CD4-positive, alpha-beta memory T cell (primary cell): ENCODE measurements around the gene SLC10A2. TPM values are rescaled to one million over a fixed set of nuclear protein-coding genes. Genes with fewer than 3 reads are reported as not detected.
"Not testable (repeated sequence)": the region's sequence is repeated elsewhere in the genome, so short reads cannot be mapped to it uniquely, and the experiment has no call there.

Source experiments
- CTCF ChIA-PET: fragments of 350-600 bp; sonication (Branson Sonifier 250); formaldehyde crosslinking; loops from one replicate; lab custom pipeline; 2021; ENCODE audit warnings: inconsistent platforms; ENCODE audit not compliant: partially characterized antibody; lab: Charles Lee
- POLR2A ChIA-PET: fragments of 350-600 bp; sonication (Branson Sonifier 250); formaldehyde crosslinking; loops from one replicate; lab custom pipeline; 2021; ENCODE audit not compliant: partially characterized antibody; lab: Charles Lee
- DNase-seq, 5 donors: peaks; one replicate each; pipeline versions ENCODE4 v3.0.0 to v3.0.0-alpha.2; 2020 to 2022; ENCODE audit warnings: mixed read lengths in 1 of 5
- H3K27ac ChIP-seq: one replicate; pipeline ENCODE4 v1.7.0; 2013; ENCODE audit warnings: low read depth, low read length
- H3K27me3 ChIP-seq: 2 replicates; pipeline ENCODE4 v1.7.0; 2013; ENCODE audit warnings: mild to moderate bottlenecking, low read length, moderate library complexity; ENCODE audit not compliant: insufficient read depth
- H3K36me3 ChIP-seq: 2 replicates; pipeline ENCODE4 v1.7.0; 2013; ENCODE audit warnings: mild to moderate bottlenecking, low read length, moderate library complexity; ENCODE audit not compliant: insufficient read depth
- H3K4me1 ChIP-seq: 2 replicates; pipeline ENCODE4 v1.7.0; 2013; ENCODE audit warnings: mild to moderate bottlenecking, low read length, moderate library complexity; ENCODE audit not compliant: insufficient read depth
- H3K4me3 ChIP-seq, 2 donors: one replicate each; pipeline ENCODE4 v1.7.0; 2013; ENCODE audit warnings: low read length in 2 of 2, mild to moderate bottlenecking in 1 of 2
- H3K9me3 ChIP-seq, 2 donors: one replicate each; pipeline ENCODE4 v1.7.0; 2013; ENCODE audit warnings: low read length in 2 of 2, control low read depth in 1 of 2; ENCODE audit not compliant: control insufficient read depth in 1 of 2
- H3K27ac Mint-ChIP-seq, 7 donors: one replicate each; pipeline ENCODE4 v1.8.0; 2020 to 2021; ENCODE audit warnings: mixed read lengths in 7 of 7, mild to moderate bottlenecking in 6 of 7, inconsistent platforms in 3 of 7, moderate library complexity in 3 of 7
- H3K27me3 Mint-ChIP-seq, 2 donors: one replicate each; pipeline ENCODE4 v1.8.0; 2020 to 2021; ENCODE audit warnings: mixed read lengths in 2 of 2
- H3K36me3 Mint-ChIP-seq, 2 donors: one replicate each; pipeline ENCODE4 v1.8.0; 2020 to 2021; ENCODE audit warnings: mixed read lengths in 2 of 2, inconsistent platforms in 1 of 2, mild to moderate bottlenecking in 1 of 2
- H3K4me1 Mint-ChIP-seq, 4 donors: one replicate each; pipeline ENCODE4 v1.8.0; 2020 to 2021; ENCODE audit warnings: mixed read lengths in 4 of 4, mild to moderate bottlenecking in 1 of 4
- H3K4me3 Mint-ChIP-seq, 8 donors: one replicate each; pipeline ENCODE4 v1.8.0; 2020 to 2021; ENCODE audit warnings: mixed read lengths in 8 of 8, mild to moderate bottlenecking in 7 of 8, moderate library complexity in 6 of 8, inconsistent platforms in 3 of 8
- H3K9me3 Mint-ChIP-seq, 8 donors: one replicate each; pipeline ENCODE4 v1.8.0; 2020 to 2021; ENCODE audit warnings: mixed read lengths in 8 of 8, mild to moderate bottlenecking in 5 of 8, inconsistent platforms in 3 of 8, moderate library complexity in 1 of 8
- intact Hi-C: fragments of 100-400 bp; cut with micrococcal nuclease; formaldehyde crosslinking; loops from one replicate; pipeline ENCODE4 v1.15.1; 2023
- polyA plus RNA-seq, 2 donors: library from polyadenylated mRNA; unstranded; fragments of 300-500 nt; fragmentation: Illumina TruSeq; gene quantifications; one replicate each; pipeline ENCODE4 v1.2.3, GENCODE V29; 2021
- total RNA-seq, 2 experiments: library from RNA; stranded (reverse); gene quantifications; one replicate each; pipeline ENCODE4 v1.2.3, GENCODE V29; 2021

The SLC10A2 gene
- not detected for total RNA-seq
- not detected for polyA plus RNA-seq

GRCh38 chr13:103066079-103066780, at the start of gene SLC10A2:
TSS of gene SLC10A2 (minus strand) at chr13:103066417. CDS start at chr13:103066249, 168 bp downstream.
- ChIA-PET CTCF (no interaction called here), POLR2A (no interaction called here)
- Mint-ChIP-seq H3K4me1 (no peaks in the 10 kb centered on the region), H3K36me3 (no peaks in the 10 kb centered on the region), H3K9me3 (peaks cover 0 to 3% (median 0%) of the 10 kb centered on the region in 8 donors), H3K27me3 (peaks cover 0 to 2% of the 10 kb centered on the region in 2 donors), H3K27ac (no peak within 1 kb of the TSS), H3K4me3 (no peak within 1 kb of the TSS)
- Histone ChIP-seq H3K9me3 (no peaks in the 10 kb centered on the region), H3K27ac (no peak within 1 kb of the TSS), H3K4me3 (no peak within 1 kb of the TSS), H3K4me1 (no peaks in the 10 kb centered on the region), H3K27me3 (no peaks in the 10 kb centered on the region), H3K36me3 (no peaks in the 10 kb centered on the region)
- intact Hi-C loops = no loop called here
- no peak for DNase-seq

GRCh38 chr13:103107580-103107979, 41.4 kb upstream of the SLC10A2 start:
- ChIA-PET POLR2A (no interaction called here), CTCF (no interaction called here)
- intact Hi-C loops = no loop called here
- Histone ChIP-seq H3K9me3 (no peaks in the 10 kb centered on the region), H3K27me3 (no peaks in the 10 kb centered on the region), H3K27ac (no peak overlapping the region), H3K4me3 (no peak overlapping the region), H3K4me1 (no peaks in the 10 kb centered on the region), H3K36me3 (no peaks in the 10 kb centered on the region)
- Mint-ChIP-seq H3K4me1 (no peaks in the 10 kb centered on the region), H3K36me3 (no peaks in the 10 kb centered on the region), H3K27ac (no peak overlapping the region), H3K27me3 (no peaks in the 10 kb centered on the region), H3K9me3 (peaks cover 0 to 5% (median 0%) of the 10 kb centered on the region in 8 donors), H3K4me3 (no peak overlapping the region)
- DNase-seq = no peak

- Mint-ChIP-seq H3K4me3 (no peak overlapping the region), H3K27me3 (no peaks in the 10 kb centered on the region), H3K27ac (no peak overlapping the region), H3K36me3 (no peaks in the 10 kb centered on the region), H3K9me3 (peaks cover 0 to 3% (median 0%) of the 10 kb centered on the region in 8 donors), H3K4me1 (no peaks in the 10 kb centered on the region)
- ChIA-PET CTCF (no interaction called here), POLR2A (no interaction called here)
- Histone ChIP-seq H3K36me3 (no peaks in the 10 kb centered on the region), H3K4me1 (no peaks in the 10 kb centered on the region), H3K27me3 (no peaks in the 10 kb centered on the region), H3K9me3 (no peaks in the 10 kb centered on the region), H3K4me3 (no peak overlapping the region), H3K27ac (no peak overlapping the region)
- intact Hi-C loops = no loop called here
- DNase-seq = no peak
These were observed 38.1 kb upstream of the SLC10A2 start for GRCh38 chr13:103104340-103104739.

- H3K36me3 Mint-ChIP-seq, intact Hi-C loops: not testable (repeated sequence)
These were observed 37.2 kb upstream of the SLC10A2 start for GRCh38 chr13:103103456-103103855.

GRCh38 chr13:103102482-103102881, 36.3 kb upstream of the SLC10A2 start:
- peaks cover 0 to 3% (median 0%) of the 10 kb centered on the region in 8 donors for H3K9me3 Mint-ChIP-seq

More at GRCh38 chr13:103103456-103103855, 37.2 kb upstream of the SLC10A2 start:
- H3K36me3 ChIP-seq, H3K27ac Mint-ChIP-seq, H3K4me3 ChIP-seq, H3K27me3 Mint-ChIP-seq, H3K4me1 Mint-ChIP-seq, POLR2A ChIA-PET, H3K9me3 ChIP-seq, DNase-seq, CTCF ChIA-PET, H3K4me3 Mint-ChIP-seq, H3K9me3 Mint-ChIP-seq, H3K27ac ChIP-seq, H3K4me1 ChIP-seq, H3K27me3 ChIP-seq: not testable (repeated sequence)

GRCh38 chr13:103101901-103102300, 35.7 kb upstream of the SLC10A2 start:
- Histone ChIP-seq H3K27ac (no peak overlapping the region), H3K4me1 (no peaks in the 10 kb centered on the region), H3K9me3 (no peaks in the 10 kb centered on the region), H3K4me3 (no peak overlapping the region), H3K36me3 (no peaks in the 10 kb centered on the region), H3K27me3 (no peaks in the 10 kb centered on the region)
- Mint-ChIP-seq H3K4me3 (no peak overlapping the region), H3K27me3 (no peaks in the 10 kb centered on the region), H3K27ac (no peak overlapping the region), H3K4me1 (no peaks in the 10 kb centered on the region), H3K36me3 (no peaks in the 10 kb centered on the region), H3K9me3 (peaks cover 0 to 3% (median 0%) of the 10 kb centered on the region in 8 donors)
- no peak for DNase-seq
- CTCF ChIA-PET = no interaction called here
- POLR2A ChIA-PET = no interaction called here
- intact Hi-C loops = no loop called here

More at GRCh38 chr13:103102482-103102881, 36.3 kb upstream of the SLC10A2 start:
- Mint-ChIP-seq H3K27me3 (no peaks in the 10 kb centered on the region), H3K4me3 (no peak overlapping the region), H3K27ac (no peak overlapping the region), H3K36me3 (no peaks in the 10 kb centered on the region), H3K4me1 (no peaks in the 10 kb centered on the region)
- H3K36me3 ChIP-seq = no peaks in the 10 kb centered on the region
- DNase-seq = no peak
- intact Hi-C loops = no loop called here
- no peaks in the 10 kb centered on the region for H3K27me3 ChIP-seq
- no peak overlapping the region for H3K27ac ChIP-seq
- POLR2A ChIA-PET = no interaction called here
- no peak overlapping the region for H3K4me3 ChIP-seq
- H3K4me1 ChIP-seq = no peaks in the 10 kb centered on the region
- CTCF ChIA-PET = no interaction called here
- H3K9me3 ChIP-seq = no peaks in the 10 kb centered on the region

- H3K27me3 ChIP-seq = no peaks in the 10 kb centered on the region
- no peak for DNase-seq
- H3K4me3 Mint-ChIP-seq = no peak overlapping the region
- ChIA-PET POLR2A (no interaction called here), CTCF (no interaction called here)
- no peaks in the 10 kb centered on the region for H3K9me3 ChIP-seq
- H3K27ac Mint-ChIP-seq = no peak overlapping the region
- intact Hi-C loops = no loop called here
- H3K36me3 ChIP-seq = no peaks in the 10 kb centered on the region
- no peaks in the 10 kb centered on the region for H3K27me3 Mint-ChIP-seq
- no peaks in the 10 kb centered on the region for H3K4me1 Mint-ChIP-seq
- no peak overlapping the region for H3K4me3 ChIP-seq
- H3K4me1 ChIP-seq = no peaks in the 10 kb centered on the region
- no peaks in the 10 kb centered on the region for H3K36me3 Mint-ChIP-seq
- no peak overlapping the region for H3K27ac ChIP-seq
- H3K9me3 Mint-ChIP-seq = peaks cover 0 to 3% (median 0%) of the 10 kb centered on the region in 8 donors
These were observed 35.3 kb upstream of the SLC10A2 start for GRCh38 chr13:103101500-103101899.
